RWPE1 (cell line): ENCODE measurements around the gene SPCS2.
A peak's percentile ranks its signal among the peaks of the same experiment; 100 is the strongest.

Experiments used
- CTCF ChIA-PET: fragments of 350-600 bp; sonication (Branson Sonifier 250); formaldehyde crosslinking; extraction: SDS; loops from one replicate; lab custom pipeline; 2021; lab: Yijun Ruan, JAX
- POLR2A ChIA-PET: fragments of 400-600 bp; formaldehyde crosslinking; extraction: SDS; loops from one replicate; lab custom pipeline; 2020; ENCODE audit warnings: antibody characterized with exemption; ENCODE audit not compliant: low non-redundant PET; lab: Yijun Ruan, JAX
- DNase-seq: peaks from one replicate; pipeline ENCODE4 v3.0.0; 2012; ENCODE audit warnings: low spot score
- H3K27ac ChIP-seq: fragments of 450-650 bp; 2 replicates; pipeline ENCODE4 v1.5.1; 2017
- CTCF ChIP-seq: fragments of 450-650 bp; conservative IDR thresholded peaks from 2 replicates; pipeline ENCODE4 v1.5.1; 2017; ENCODE audit warnings: low read depth, mild to moderate bottlenecking

Gene SPCS2

GRCh38 chr11:74933765-74934164 is 15.3 kb upstream of the SPCS2 start:
- CTCF ChIA-PET, result interaction anchor here (1.3 kb wide), 1 partner anchor 89 kb away, joined by 4 read pairs; no protein-coding TSS in a partner anchor
- DNase-seq, result no peak
- POLR2A ChIA-PET, result no interaction called here
- H3K27ac ChIP-seq, result no peak overlapping the region
- no peak for TF ChIP-seq CTCF

DNA sequence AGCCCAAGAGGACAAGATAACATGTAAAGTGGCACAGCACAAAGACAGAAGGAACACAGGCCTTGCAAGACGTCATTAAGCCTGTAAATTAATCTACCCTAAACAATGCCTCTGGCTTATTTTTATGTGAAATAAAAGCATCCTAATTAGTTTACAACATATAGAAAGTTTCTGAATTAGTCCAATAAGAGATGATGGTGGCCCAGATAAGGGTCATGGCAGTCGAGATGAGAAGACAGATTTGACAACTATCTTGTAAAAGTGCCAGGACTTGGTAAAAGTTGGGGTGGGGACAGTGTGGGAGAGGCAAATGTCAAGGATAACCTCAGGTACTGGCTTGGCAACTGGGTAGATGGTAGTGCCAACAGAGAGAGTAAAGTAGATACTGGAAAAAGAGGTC is 13.8 kb upstream of the SPCS2 start:
- POLR2A ChIA-PET, result no interaction called here
- CTCF ChIA-PET, result interaction anchor here (1.2 kb wide), 1 partner anchor 206 kb away, joined by 3 read pairs; no protein-coding TSS in a partner anchor
- no peak for TF ChIP-seq CTCF
- no peak for DNase-seq
- no peak overlapping the region for H3K27ac ChIP-seq

- TF ChIP-seq CTCF, result no peak
- ChIA-PET POLR2A (no interaction called here), CTCF (interaction anchor here (0.7 to 1.2 kb wide), 2 partner anchors 205 to 919 kb away, joined by 3 read pairs; no protein-coding TSS in a partner anchor)
- H3K27ac ChIP-seq, result no peak overlapping the region
- DNase-seq, result no peak
Observed at GRCh38 chr11:74936087-74936486, 13.0 kb upstream of the SPCS2 start.

GRCh38 chr11:74936976-74937375 is 12.1 kb upstream of the SPCS2 start:
- CTCF ChIA-PET, result interaction anchor here (0.6 to 0.7 kb wide), 3 partner anchors 24 to 452 kb away, joined by 3 to 4 read pairs (median 3); no protein-coding TSS in a partner anchor
- no peak overlapping the region for H3K27ac ChIP-seq
- DNase-seq, result no peak
- POLR2A ChIA-PET, result no interaction called here
- TF ChIP-seq CTCF, result no peak

- no peak for TF ChIP-seq CTCF
- ChIA-PET POLR2A (no interaction called here), CTCF (interaction anchor here (0.7 to 1.2 kb wide), 2 partner anchors 253 to 310 kb away, joined by 3 read pairs; no protein-coding TSS in a partner anchor)
- DNase-seq, result no peak
- H3K27ac ChIP-seq, result no peak overlapping the region
Observed at GRCh38 chr11:74937696-74938475, 11.2 kb upstream of the SPCS2 start.

- no peak for DNase-seq
- no peak for TF ChIP-seq CTCF
- ChIA-PET POLR2A (interaction anchor here (0.6 kb wide), 1 partner anchor 15 kb away, joined by 3 read pairs; no protein-coding TSS in a partner anchor), CTCF (no interaction called here)
- H3K27ac ChIP-seq, result peak overlapping the region; percentile 93
Observed at GRCh38 chr11:74941492-74941891, 7.6 kb upstream of the SPCS2 start.
